Measurements from ENCODE around the gene CD80.
A peak's percentile ranks its signal among the peaks of the same experiment; 100 is the strongest.

CD80 gene

GRCh38 chr3:119494597-119494996 is 64.8 kb downstream of the CD80 start:
- peak; percentile 9 for DNase-seq (ENCODE audit: low spot score)

- DNase-seq (ENCODE audit: low spot score), result no peak
These were observed 66.6 kb downstream of the CD80 start for GRCh38 chr3:119492810-119493209.

DNA sequence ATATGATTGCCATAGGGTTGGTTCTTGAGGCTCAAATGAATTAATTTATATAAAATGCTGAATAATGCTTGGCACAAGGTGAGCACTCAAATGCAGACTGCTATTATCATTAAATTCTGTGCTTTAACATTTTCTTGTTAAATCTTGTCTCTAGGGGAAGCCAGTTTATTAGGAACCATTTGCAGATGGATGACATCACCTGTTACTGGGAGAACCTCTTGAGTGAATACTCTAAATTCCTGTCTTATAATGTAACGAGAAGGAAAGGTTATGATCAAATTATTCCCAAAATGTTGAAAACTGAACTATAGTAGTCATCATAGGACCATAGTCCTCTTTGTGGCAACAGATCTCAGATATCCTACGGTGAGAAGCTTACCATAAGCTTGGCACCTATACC is 67.3 kb downstream of the CD80 start:
- DNase-seq (ENCODE audit: low spot score), result no peak

DNA sequence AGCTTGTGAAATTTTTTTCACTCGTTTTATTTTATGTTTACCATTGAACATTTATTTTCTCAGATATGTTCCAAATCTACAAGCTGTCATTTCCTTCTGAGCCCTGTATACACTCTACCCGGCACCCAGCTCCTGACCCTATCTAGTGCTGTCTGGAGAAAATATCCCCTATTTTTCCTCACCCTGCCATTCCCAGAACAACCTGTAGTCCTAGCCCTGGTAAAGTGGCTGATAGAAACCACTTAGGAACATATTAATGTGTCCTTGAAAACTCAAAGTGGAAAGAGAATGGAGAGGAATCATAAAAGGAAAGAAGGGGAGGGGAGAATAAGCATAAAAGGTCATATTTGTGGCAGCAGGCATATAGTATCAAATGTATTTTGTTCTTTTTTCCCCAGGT is 69.3 kb downstream of the CD80 start:
- no peak for DNase-seq (ENCODE audit: low spot score)

- DNase-seq (ENCODE audit: low spot score), result no peak
These were observed 73.9 kb downstream of the CD80 start for GRCh38 chr3:119485563-119485962.

GRCh38 chr3:119483101-119483500 is 76.3 kb downstream of the CD80 start:
- no peak for DNase-seq (ENCODE audit: low spot score)

- no peak for DNase-seq (ENCODE audit: low spot score)
These were observed 78.3 kb downstream of the CD80 start for GRCh38 chr3:119481079-119481478.

All from SW480 (cell line).